A549 (cell line): ENCODE results near the gene ACTG1. TPM values are rescaled to one million over a fixed set of nuclear protein-coding genes. Genes with fewer than 3 reads are reported as not detected.

Source experiments
- ATAC-seq, 2 experiments: fragments of 200-7000 bp in 1 of 2; fragments of >200 bp in 1 of 2; cut with Nextera tagmentation in 1 of 2; cut with Tn5 transposase in 1 of 2; 3 replicates each; pipeline versions ENCODE4 v1.8.0 to v1.9.1; 2018 to 2020; ENCODE audit warnings: mild to moderate bottlenecking in 1 of 2, moderate library complexity in 1 of 2
- CTCF ChIA-PET: fragments of 300-600 bp; sonication (Branson Sonifier 250); formaldehyde crosslinking; extraction: SDS; loops from one replicate; lab custom pipeline; 2021; ENCODE audit warnings: antibody characterized with exemption, inconsistent platforms; lab: Yijun Ruan, JAX
- POLR2A ChIA-PET: fragments of 350-600 bp; formaldehyde crosslinking; extraction: SDS; loops from one replicate; lab custom pipeline; 2021; ENCODE audit warnings: antibody characterized with exemption, inconsistent platforms; lab: Yijun Ruan, JAX
- DNase-seq, 2 experiments: peaks; one replicate each; pipeline versions ENCODE4 v3.0.0 to v3.0.0-alpha.2; 2011 to 2016; ENCODE audit warnings: low read depth in 1 of 2, low spot score in 1 of 2
- FAIRE-seq: peaks from 2 replicates; lab custom pipeline; 2011; peaks lifted over from hg19 to GRCh38; lab: Jason Lieb, UNC
- H3K27ac ChIP-seq, 2 experiments: fragments of >200 bp; sonication (Bioruptor Twin); formaldehyde crosslinking; 3 replicates each; pipeline ENCODE4 v1.5.1; 2016 to 2017
- H3K4me1 ChIP-seq: fragments of >200 bp; sonication (Bioruptor Twin); formaldehyde crosslinking; 3 replicates; pipeline ENCODE4 v1.6.1; 2016
- H3K4me2 ChIP-seq: fragments of >200 bp; sonication (Bioruptor Twin); formaldehyde crosslinking; 3 replicates; pipeline ENCODE4 v1.6.1; 2016
- H3K4me3 ChIP-seq: fragments of >200 bp; sonication (Bioruptor Twin); formaldehyde crosslinking; 3 replicates; pipeline ENCODE4 v1.5.1; 2016
- H3K9me3 ChIP-seq: fragments of >200 bp; sonication (Bioruptor Twin); formaldehyde crosslinking; 3 replicates; pipeline ENCODE4 v1.6.1; 2016
- BHLHE40 ChIP-seq: IDR thresholded peaks from 2 replicates; pipeline ENCODE4 v1.6.1; 2012; ENCODE audit warnings: low read depth, low read length, inconsistent platforms
- CBX2 ChIP-seq: fragments of 200-600 bp; sonication (generic); IDR thresholded peaks from 2 replicates; pipeline ENCODE4 v1.6.1; 2016; ENCODE audit warnings: low read depth, mild to moderate bottlenecking, borderline replicate concordance
- CHD2 ChIP-seq: fragments of 150-350 bp; IDR thresholded peaks from 2 replicates; pipeline ENCODE4 v1.6.1; 2014; ENCODE audit warnings: low read length; ENCODE audit not compliant: partially characterized antibody
- CHD4 ChIP-seq: fragments of 200-600 bp; sonication (generic); IDR thresholded peaks from 2 replicates; pipeline ENCODE4 v1.6.1; 2016; ENCODE audit warnings: antibody characterized with exemption, mild to moderate bottlenecking, borderline replicate concordance
- EHF ChIP-seq: fragments of 250-450 bp; sonication (Bioruptor Pico); IDR thresholded peaks from 2 replicates; pipeline ENCODE4 v1.5.0; 2020; ENCODE audit warnings: mild to moderate bottlenecking
- EHMT2 ChIP-seq: fragments of 200-600 bp; sonication (generic); IDR thresholded peaks from 2 replicates; pipeline ENCODE4 v1.6.1; 2016; ENCODE audit warnings: antibody characterized with exemption, low read depth, mild to moderate bottlenecking, moderate library complexity
- ESRRA ChIP-seq: fragments of 150-350 bp; IDR thresholded peaks from 2 replicates; pipeline ENCODE4 v1.6.1; 2014; ENCODE audit warnings: mild to moderate bottlenecking, low read length, borderline replicate concordance
- HEYL ChIP-seq: fragments of 250-450 bp; sonication (Bioruptor Pico); IDR thresholded peaks from 2 replicates; pipeline ENCODE4 v1.8.0; 2021; ENCODE audit warnings: mild to moderate bottlenecking, moderate library complexity
- HMGXB4 ChIP-seq: fragments of 250-450 bp; sonication (Bioruptor Pico); IDR thresholded peaks from 2 replicates; pipeline ENCODE4 v1.5.0; 2021; ENCODE audit warnings: mild to moderate bottlenecking, moderate library complexity, borderline replicate concordance
- HOXB13 ChIP-seq: fragments of 250-450 bp; sonication (Bioruptor Pico); IDR thresholded peaks from 2 replicates; pipeline ENCODE4 v1.5.0; 2020; ENCODE audit warnings: low read depth, mild to moderate bottlenecking, moderate library complexity
- JUN ChIP-seq, 2 experiments: fragments of >200 bp; sonication (Bioruptor Twin); formaldehyde crosslinking; IDR thresholded peaks; 2 replicates in 1 of 2; 3 replicates in 1 of 2; pipeline ENCODE4 v1.6.1; 2016 to 2017
- KDM5A ChIP-seq: fragments of 200-600 bp; sonication (generic); IDR thresholded peaks from 2 replicates; pipeline ENCODE4 v1.6.1; 2016; ENCODE audit warnings: antibody characterized with exemption, mild to moderate bottlenecking
- MAFK ChIP-seq: fragments of 450-650 bp; IDR thresholded peaks from 2 replicates; pipeline ENCODE4 v1.6.1; 2014; ENCODE audit not compliant: partially characterized antibody
- MAZ ChIP-seq: fragments of 150-350 bp; IDR thresholded peaks from 2 replicates; pipeline ENCODE4 v1.6.1; 2014; ENCODE audit warnings: antibody characterized with exemption, low read depth, low read length, borderline replicate concordance
- PBX3 ChIP-seq: IDR thresholded peaks from 2 replicates; pipeline ENCODE4 v1.6.1; 2012
- POLR2A ChIP-seq: IDR thresholded peaks from 2 replicates; pipeline ENCODE4 v1.6.1; 2012; ENCODE audit warnings: mild to moderate bottlenecking, low read length
- RAD21 ChIP-seq, 2 experiments: fragments of >200 bp in 1 of 2; sonication (Bioruptor Twin) in 1 of 2; formaldehyde crosslinking in 1 of 2; IDR thresholded peaks in 1 of 2; conservative IDR thresholded peaks in 1 of 2; 2 replicates in 1 of 2; 3 replicates in 1 of 2; pipeline ENCODE4 v1.6.1; 2012 to 2018; ENCODE audit warnings: inconsistent platforms in 1 of 2
- RCOR1 ChIP-seq: fragments of 150-350 bp; IDR thresholded peaks from 2 replicates; pipeline ENCODE4 v1.6.1; 2014; ENCODE audit warnings: antibody characterized with exemption, low read length, low read depth
- RNF2 ChIP-seq: fragments of 200-600 bp; sonication (generic); IDR thresholded peaks from 2 replicates; pipeline ENCODE4 v1.6.1; 2016; ENCODE audit warnings: low read depth, mild to moderate bottlenecking, antibody characterized with exemption, moderate library complexity, borderline replicate concordance
- SMC3 ChIP-seq: fragments of >200 bp; sonication (Bioruptor Twin); formaldehyde crosslinking; IDR thresholded peaks from 3 replicates; pipeline ENCODE4 v1.6.1; 2018; ENCODE audit warnings: inconsistent platforms
- SREBF2 ChIP-seq: fragments of 450-650 bp; IDR thresholded peaks from 2 replicates; pipeline ENCODE4 v1.6.1; 2014; ENCODE audit warnings: mild to moderate bottlenecking, moderate library complexity
- WGBS: methylation state at CpG from one replicate; pipeline ENCODE4 v1.1.6; 2017; ENCODE audit errors: missing lambda C conversion rate; 5-methylcytosine and 5-hydroxymethylcytosine counted together
- polyA plus RNA-seq, 4 experiments: library from polyadenylated mRNA; depleted of rRNA in 3 of 4; stranded (reverse); fragments of >200 nt; fragmentation: RNase III in 1 of 4; extraction: RNeasy Plus Mini Kit Qiagen cat#74134 plus additional on column Dnase treatment in 1 of 4; gene quantifications; 2 replicates in 3 of 4; 3 replicates in 1 of 4; pipeline ENCODE4 v1.2.3, GENCODE V29; 2011 to 2017
- TF ChIP-seq, protein P1 (sequence below): IDR thresholded peaks from 2 replicates; pipeline ENCODE4 v1.6.1; 2012

ACTG1 gene
- polyA plus RNA-seq, 2 of the 4 experiments (the other 2 are of a cell fraction), result 2,042 to 7,263 TPM

- FAIRE-seq, result no peak
- H3K4me2 ChIP-seq, result 0 out of 3 replicates have a peak overlapping the region, but pooled peaks have one; percentile 58
- TF ChIP-seq RAD21 (conservative IDR thresholded peaks at IDR 0.05 in 1 of 2, IDR thresholded peaks at IDR 0.05 in 1 of 2) (no peak), PBX3 (0 out of 2 replicates have a peak, but pooled peaks have one; percentile 26), RNF2 (no peak), MAZ (no peak), HMGXB4 (CRISPR knock-in tag) (no peak), KDM5A (no peak), POLR2A (peak; percentile 21; the same call in 1 of the 2 replicates), MAFK (no peak), JUN (IDR thresholded peaks at IDR 0.05) (no peak; a peak in 1 of 5 replicates), CHD4 (no peak), CBX2 (no peak)
- TF ChIP-seq, all 56 proteins: peak for 2
- no peak for DNase-seq
- Histone ChIP-seq H3K9me3 (no peaks in the 10 kb centered on the region), H3K4me3 (no peak overlapping the region), H3K4me1 (peaks cover 75% of the 10 kb centered on the region), H3K27ac (peak overlapping the region in 1 of 2 experiments; percentile 20; a peak in 2 of 6 replicates)
- CTCF ChIA-PET, result interaction anchor here (0.6 to 45.0 kb wide), 7 partner anchors 11 to 305 kb away, joined by 3 to 1604 read pairs (median 4); no protein-coding TSS in a partner anchor
- 92% methylated on average over 21 of the region's 21 CpGs for WGBS
- ATAC-seq, result no peak
- POLR2A ChIA-PET, result interaction anchor here (1.0 kb wide), 1 partner anchor 43 kb away, joined by 4 read pairs; no protein-coding TSS in a partner anchor
Measured at GRCh38 chr17:81557276-81558114, 44.9 kb upstream of the ACTG1 start.

DNA sequence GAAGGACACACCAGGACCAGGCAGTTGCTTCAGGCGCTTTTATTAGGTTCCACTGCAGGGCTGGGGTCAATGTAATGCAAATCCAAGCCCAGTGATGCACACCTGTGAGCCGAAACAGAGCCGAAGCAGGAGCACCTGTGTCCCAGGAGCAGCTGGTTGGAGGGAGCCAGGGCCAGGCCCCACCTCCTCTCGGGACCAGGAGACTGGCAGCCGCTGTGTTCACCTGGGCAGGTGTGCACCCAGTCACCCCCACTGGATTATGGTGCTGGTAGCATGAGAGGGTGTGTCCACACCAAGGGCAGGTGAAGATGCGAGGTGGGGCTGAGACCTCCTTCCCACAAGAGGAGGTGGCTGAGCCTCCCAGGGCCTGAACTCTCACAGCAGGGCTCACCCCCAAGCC lies 44.3 kb upstream of the ACTG1 start:
- Histone ChIP-seq H3K27ac (peak overlapping the region; percentile 55 to 62; a peak in 4 of 6 replicates), H3K4me3 (no peak overlapping the region), H3K4me2 (peak overlapping the region; percentile 58), H3K9me3 (no peaks in the 10 kb centered on the region), H3K4me1 (peaks cover 73% of the 10 kb centered on the region)
- ATAC-seq (no peak), FAIRE-seq (no peak), DNase-seq (no peak)
- TF ChIP-seq SREBF2 (no peak), KDM5A (no peak), MAFK (no peak), RCOR1 (no peak), EHMT2 (no peak), SMC3 (no peak), ESRRA (no peak), CHD2 (no peak), CHD4 (no peak), BHLHE40 (no peak), HOXB13 (no peak), EHF (CRISPR knock-in tag) (no peak), HEYL (CRISPR knock-in tag) (no peak), PBX3 (no peak), JUN (IDR thresholded peaks at IDR 0.05) (no peak)
- TF ChIP-seq, protein P1, sequence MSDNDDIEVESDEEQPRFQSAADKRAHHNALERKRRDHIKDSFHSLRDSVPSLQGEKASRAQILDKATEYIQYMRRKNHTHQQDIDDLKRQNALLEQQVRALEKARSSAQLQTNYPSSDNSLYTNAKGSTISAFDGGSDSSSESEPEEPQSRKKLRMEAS, result no peak
- ChIA-PET POLR2A (interaction anchor here (1.0 kb wide), 1 partner anchor 44 kb away, joined by 4 read pairs; no protein-coding TSS in a partner anchor), CTCF (interaction anchor here (1.0 to 45.0 kb wide), 4 partner anchors 27 to 304 kb away, joined by 4 to 1604 read pairs (median 20); no protein-coding TSS in a partner anchor)
- 85% methylated on average over 4 of the region's 6 CpGs for WGBS
